GM18520 (cell line): ENCODE data around the gene ESCO1.

Experiments used
- ATAC-seq: cut with Tn5 transposase; IDR thresholded peaks from one replicate; pipeline ENCODE4 v1.9.1; 2021; ENCODE audit not compliant: unreplicated experiment

Gene ESCO1

DNA sequence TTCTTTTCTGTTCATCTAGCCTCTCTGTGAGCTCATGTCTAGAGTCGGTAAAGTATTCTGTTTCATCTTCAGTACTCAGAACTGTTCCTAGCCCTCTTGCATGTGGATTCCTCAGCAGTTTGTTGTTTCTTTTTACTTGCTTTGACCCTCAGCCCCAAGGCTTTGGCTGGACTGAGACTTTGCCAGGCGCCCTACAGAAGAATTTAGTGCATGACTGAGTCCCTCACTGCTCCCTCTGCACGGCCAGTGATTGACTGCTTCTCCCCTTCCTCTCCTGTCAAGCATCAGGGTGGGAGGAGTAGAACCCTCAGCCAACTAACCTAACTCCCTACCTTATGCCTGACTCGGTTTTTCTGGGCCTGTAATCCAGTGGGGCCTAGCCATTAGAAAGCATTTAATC lies 109.8 kb downstream of the ESCO1 start:
- ATAC-seq: no peak

DNA sequence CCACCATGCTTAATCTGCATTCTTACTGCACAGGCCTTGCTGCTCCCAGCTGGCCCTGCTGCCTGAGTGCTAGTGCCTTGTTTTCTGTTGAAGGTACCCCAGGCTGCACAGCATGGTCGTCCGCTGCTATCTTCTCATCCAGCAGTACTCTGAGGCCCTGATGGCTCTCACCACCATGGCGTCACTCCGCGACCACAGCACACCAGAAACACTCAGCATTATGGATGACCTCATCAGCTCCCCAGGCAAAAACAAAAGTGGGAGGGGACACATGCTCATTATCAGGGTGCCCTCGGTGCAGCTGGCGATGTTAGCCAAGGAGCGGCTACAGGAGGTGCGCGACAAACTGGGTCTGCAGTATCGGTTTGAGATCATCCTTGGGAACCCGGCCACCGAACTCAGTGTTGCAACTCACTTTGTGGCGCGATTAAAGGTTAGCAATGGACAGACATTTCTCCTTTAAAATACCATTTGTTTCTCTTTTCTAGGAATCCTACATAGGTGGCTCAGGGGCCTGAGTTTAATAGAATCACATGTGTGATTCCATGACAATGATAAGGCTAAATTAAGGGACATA lies 110.5 kb downstream of the ESCO1 start:
- ATAC-seq: no peak

DNA sequence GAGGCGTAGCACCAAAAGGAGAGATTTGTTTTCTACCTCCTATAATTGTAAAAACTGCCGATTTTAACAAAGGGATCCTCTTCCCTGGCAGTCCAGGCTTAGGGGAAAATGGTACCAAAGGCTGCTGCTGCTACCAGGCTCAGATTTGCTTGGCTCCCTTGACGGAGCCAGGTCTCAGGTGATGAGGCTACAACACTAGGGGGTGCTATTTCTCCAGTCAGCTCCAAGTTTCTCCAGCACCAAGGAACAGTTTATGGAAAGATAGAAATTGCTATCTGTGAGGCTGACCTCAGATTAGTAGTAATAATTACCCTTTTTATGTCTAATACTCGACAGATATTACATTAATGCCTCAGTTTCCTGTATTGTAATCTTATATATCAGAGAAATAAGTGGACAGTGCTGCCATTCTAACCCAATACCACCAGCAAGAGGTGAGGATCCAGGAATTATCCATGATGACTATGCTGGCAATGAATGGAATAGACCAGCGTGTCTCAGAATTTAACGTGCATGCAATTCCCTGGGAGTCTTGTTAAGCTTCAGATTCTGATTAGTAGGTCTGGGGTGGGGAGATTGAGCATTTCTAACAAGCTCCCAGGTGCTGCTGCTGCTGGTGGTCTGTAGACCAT lies 111.3 kb downstream of the ESCO1 start:
- ATAC-seq: no peak

DNA sequence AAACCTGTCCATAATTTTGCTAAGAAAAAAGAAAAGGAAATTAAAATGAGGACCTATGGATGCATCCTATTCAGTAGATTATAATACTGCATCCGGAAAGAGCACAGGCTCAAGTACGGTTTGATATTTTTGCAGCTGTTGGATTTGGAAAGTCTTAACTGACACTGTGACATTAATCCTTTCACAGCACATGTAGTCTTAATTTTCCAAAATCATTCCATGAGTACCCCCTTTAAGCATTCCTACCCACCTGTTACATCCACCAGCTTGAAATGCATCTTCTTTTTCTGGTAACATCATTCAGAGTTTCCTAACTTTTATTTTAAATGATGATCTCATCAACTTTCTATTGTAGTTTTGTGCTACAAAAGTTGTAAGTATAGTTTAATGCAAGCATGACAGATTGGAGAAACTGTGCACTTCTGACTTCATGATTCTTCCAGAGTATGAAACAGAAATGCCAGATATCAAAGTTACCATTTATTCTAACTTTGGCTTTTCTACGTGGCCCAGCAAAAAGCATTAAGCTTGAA lies 113.5 kb downstream of the ESCO1 start:
- ATAC-seq: no peak

DNA sequence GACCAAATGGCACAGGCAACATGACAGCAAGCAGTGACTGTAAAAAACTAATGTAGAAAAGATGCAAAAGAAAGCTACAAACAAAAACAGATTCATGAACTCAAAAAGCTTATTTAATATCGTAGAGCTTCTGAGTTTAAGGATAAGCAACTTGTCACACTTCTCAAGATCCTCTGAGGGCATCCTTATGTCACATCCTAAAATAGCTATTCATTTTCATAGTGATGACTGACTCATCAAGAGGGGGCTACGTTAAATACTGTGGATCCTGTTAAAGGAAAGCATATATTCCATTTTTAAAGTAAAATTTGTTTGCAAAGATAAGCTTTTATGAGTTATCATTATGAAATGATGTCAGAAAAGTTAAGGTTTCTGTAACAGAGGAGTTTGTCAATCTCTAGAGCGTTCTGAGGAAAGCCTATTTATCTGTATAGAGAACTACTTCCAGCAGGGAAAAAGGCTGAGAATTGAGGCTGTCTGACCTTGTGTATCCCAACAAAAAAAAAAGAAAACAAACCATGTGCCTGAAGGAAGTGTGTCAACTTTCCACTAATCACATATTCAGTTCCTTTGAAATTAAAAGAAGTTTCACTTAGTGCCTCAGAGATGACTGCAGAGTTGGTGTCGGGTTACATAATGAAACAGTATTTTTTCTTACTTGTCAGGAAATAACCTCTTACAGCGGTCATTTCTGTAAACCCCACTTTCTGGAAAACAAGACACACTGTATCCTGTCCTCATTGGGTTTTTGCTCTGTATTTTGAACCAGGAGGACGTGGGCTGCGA lies 115.5 kb downstream of the ESCO1 start:
- no peak for ATAC-seq

DNA sequence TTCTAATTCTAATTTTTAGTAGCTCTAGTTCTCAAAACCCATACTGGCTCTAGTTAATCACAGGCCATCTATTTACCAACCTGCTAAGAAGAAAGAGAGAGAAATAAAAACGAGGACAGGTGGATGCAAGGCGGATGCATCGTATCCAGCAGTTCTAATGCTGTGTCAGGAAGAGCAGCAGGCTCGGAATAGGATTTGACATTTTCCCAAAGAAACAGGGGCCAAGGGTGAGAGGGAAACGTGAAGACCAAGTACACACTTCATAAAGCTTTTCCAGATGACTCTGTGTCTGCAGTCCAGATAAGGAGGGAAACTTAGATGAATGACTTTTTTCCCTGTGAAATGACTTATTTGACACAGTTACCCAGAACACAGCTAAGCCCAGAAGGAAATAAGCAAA lies 117.5 kb downstream of the ESCO1 start:
- no peak for ATAC-seq

DNA sequence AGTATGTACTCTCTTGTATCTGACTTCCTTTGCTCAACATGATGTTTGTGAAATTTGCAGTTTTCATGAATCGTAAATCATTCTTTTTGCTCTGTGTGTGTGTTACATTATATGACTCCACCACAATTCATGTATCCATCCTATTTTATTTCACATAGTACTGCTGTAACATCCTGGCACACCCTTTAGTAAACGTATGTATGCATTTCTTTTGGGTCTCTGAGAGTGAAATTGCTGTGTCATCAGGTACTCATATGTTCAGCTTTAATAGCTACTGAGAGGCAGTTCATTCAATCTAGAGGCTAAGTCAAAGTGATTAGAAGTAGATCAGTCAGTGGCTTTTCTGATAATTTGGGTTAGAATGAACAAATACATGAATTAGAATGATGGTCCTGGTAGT lies 118.8 kb downstream of the ESCO1 start:
- no peak for ATAC-seq

DNA sequence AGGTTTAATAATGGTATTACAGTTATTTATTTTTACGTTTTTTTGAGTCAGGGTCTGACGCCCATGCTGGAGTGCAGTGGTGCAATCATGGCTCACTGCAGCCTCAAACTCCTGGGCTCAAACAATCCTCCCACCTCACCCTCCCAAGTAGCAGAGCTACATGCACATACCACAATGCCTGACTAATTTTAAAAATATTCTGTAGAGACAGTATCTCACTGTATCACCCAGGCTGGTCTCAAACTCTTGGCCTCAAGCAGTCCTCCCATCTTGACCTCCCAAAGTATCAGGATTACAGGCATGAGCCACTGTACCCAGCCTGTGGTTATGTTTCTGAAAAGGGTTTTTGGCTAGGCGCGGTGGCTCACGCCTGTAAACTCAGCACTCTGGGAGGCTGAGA lies 120.8 kb downstream of the ESCO1 start:
- ATAC-seq: no peak
